ENCODE measurements around the gene BIN1.
A peak's percentile ranks its signal among the peaks of the same experiment; 100 is the strongest.
"Not testable (repeated sequence)": the region's sequence is repeated elsewhere in the genome, so short reads cannot be mapped to it uniquely, and the experiment has no call there.

Gene BIN1

GRCh38 chr2:127121776-127122176, 14.8 kb upstream of the BIN1 start:
- Mint-ChIP-seq H3K36me3 (no peaks in the 10 kb centered on the region), H3K4me1 (peaks cover 10% of the 10 kb centered on the region), H3K27ac (no peak overlapping the region), H3K9me3 (no peaks in the 10 kb centered on the region), H3K4me3 (no peak overlapping the region), H3K27me3 (no peaks in the 10 kb centered on the region)
- ATAC-seq (ENCODE audit: low read depth) (no peak), DNase-seq (ENCODE audit: low spot score in 2 of 2) (no peak)

- DNase-seq (ENCODE audit: low spot score in 2 of 2) (no peak), ATAC-seq (ENCODE audit: low read depth) (no peak)
- Mint-ChIP-seq H3K9me3 (no peaks in the 10 kb centered on the region), H3K4me3 (no peak overlapping the region), H3K27me3 (no peaks in the 10 kb centered on the region), H3K27ac (no peak overlapping the region), H3K4me1 (peaks cover 9% of the 10 kb centered on the region), H3K36me3 (no peaks in the 10 kb centered on the region)
These were observed 14.4 kb upstream of the BIN1 start for GRCh38 chr2:127121353-127121752.

GRCh38 chr2:127120408-127120807, 13.5 kb upstream of the BIN1 start:
- H3K27ac Mint-ChIP-seq; ATAC-seq (ENCODE audit: low read depth); H3K4me3 Mint-ChIP-seq; H3K27me3 Mint-ChIP-seq; DNase-seq (ENCODE audit: low spot score in 2 of 2); H3K9me3 Mint-ChIP-seq; H3K36me3 Mint-ChIP-seq; H3K4me1 Mint-ChIP-seq: not testable (repeated sequence)

- ATAC-seq (ENCODE audit: low read depth) = no peak
- peaks cover 1% of the 10 kb centered on the region for H3K36me3 Mint-ChIP-seq
- H3K4me3 Mint-ChIP-seq = no peak overlapping the region
- peaks cover 5% of the 10 kb centered on the region for H3K27me3 Mint-ChIP-seq
- DNase-seq (ENCODE audit: low spot score in 2 of 2) = no peak
- H3K9me3 Mint-ChIP-seq = no peaks in the 10 kb centered on the region
- H3K27ac Mint-ChIP-seq = no peak overlapping the region
- no peaks in the 10 kb centered on the region for H3K4me1 Mint-ChIP-seq
These were observed 11.5 kb upstream of the BIN1 start for GRCh38 chr2:127118467-127118866.

GRCh38 chr2:127118038-127118437, 11.1 kb upstream of the BIN1 start:
- Mint-ChIP-seq H3K36me3 (peaks cover 1% of the 10 kb centered on the region), H3K27me3 (peaks cover 5% of the 10 kb centered on the region), H3K27ac (no peak overlapping the region), H3K9me3 (no peaks in the 10 kb centered on the region), H3K4me3 (no peak overlapping the region), H3K4me1 (no peaks in the 10 kb centered on the region)
- ATAC-seq (ENCODE audit: low read depth) (no peak), DNase-seq (ENCODE audit: low spot score in 2 of 2) (no peak)

GRCh38 chr2:127117603-127118002, 10.6 kb upstream of the BIN1 start:
- ATAC-seq (ENCODE audit: low read depth) = no peak
- H3K36me3 Mint-ChIP-seq = peaks cover 1% of the 10 kb centered on the region
- H3K4me1 Mint-ChIP-seq = no peaks in the 10 kb centered on the region
- H3K9me3 Mint-ChIP-seq = no peaks in the 10 kb centered on the region
- DNase-seq (ENCODE audit: low spot score in 2 of 2) = no peak
- no peak overlapping the region for H3K27ac Mint-ChIP-seq
- H3K4me3 Mint-ChIP-seq = no peak overlapping the region
- H3K27me3 Mint-ChIP-seq = peaks cover 5% of the 10 kb centered on the region

- DNase-seq (ENCODE audit: low spot score in 2 of 2) = no peak
These were observed 8.7 kb upstream of the BIN1 start for GRCh38 chr2:127115471-127116199.

GRCh38 chr2:127110985-127111384, 4.0 kb upstream of the BIN1 start:
- ATAC-seq (ENCODE audit: low read depth) = no peak
- DNase-seq (ENCODE audit: low spot score in 2 of 2) = no peak
- Mint-ChIP-seq H3K4me3 (no peak overlapping the region), H3K27me3 (peaks cover 5% of the 10 kb centered on the region), H3K27ac (no peak overlapping the region), H3K4me1 (peaks cover 4% of the 10 kb centered on the region), H3K36me3 (no peaks in the 10 kb centered on the region), H3K9me3 (no peaks in the 10 kb centered on the region)

More at GRCh38 chr2:127115471-127116199, 8.7 kb upstream of the BIN1 start:
- no peak overlapping the region for H3K27ac Mint-ChIP-seq
- ATAC-seq (ENCODE audit: low read depth) = no peak
- no peaks in the 10 kb centered on the region for H3K4me1 Mint-ChIP-seq
- H3K27me3 Mint-ChIP-seq = peaks cover 7% of the 10 kb centered on the region
- H3K4me3 Mint-ChIP-seq = no peak overlapping the region
- H3K9me3 Mint-ChIP-seq = no peaks in the 10 kb centered on the region
- peaks cover 1% of the 10 kb centered on the region for H3K36me3 Mint-ChIP-seq

- no peak for ATAC-seq (ENCODE audit: low read depth)
- H3K27me3 Mint-ChIP-seq = peaks cover 2% of the 10 kb centered on the region
These were observed 1.2 kb upstream of the BIN1 start for GRCh38 chr2:127108090-127108523.

GRCh38 chr2:127107622-127107999, 657 bp upstream of the BIN1 start:
- peaks cover 4% of the 10 kb centered on the region for H3K4me1 Mint-ChIP-seq
- H3K4me3 Mint-ChIP-seq = peak overlapping the region; percentile 95
- H3K9me3 Mint-ChIP-seq = no peaks in the 10 kb centered on the region
- DNase-seq (ENCODE audit: low spot score in 2 of 2) (no peak), ATAC-seq (ENCODE audit: low read depth) (peak; percentile 34)
- H3K36me3 Mint-ChIP-seq = no peaks in the 10 kb centered on the region
- H3K27ac Mint-ChIP-seq = peak overlapping the region; percentile 55
- peaks cover 2% of the 10 kb centered on the region for H3K27me3 Mint-ChIP-seq

More at GRCh38 chr2:127108090-127108523, 1.2 kb upstream of the BIN1 start:
- H3K27ac Mint-ChIP-seq = no peak overlapping the region
- H3K4me3 Mint-ChIP-seq = peak overlapping the region; percentile 95
- peaks cover 4% of the 10 kb centered on the region for H3K4me1 Mint-ChIP-seq
- no peaks in the 10 kb centered on the region for H3K36me3 Mint-ChIP-seq
- H3K9me3 Mint-ChIP-seq = no peaks in the 10 kb centered on the region
- DNase-seq (ENCODE audit: low spot score in 2 of 2) = no peak

GRCh38 chr2:127106457-127106990, 430 bp downstream of the BIN1 start:
- H3K4me1 Mint-ChIP-seq = peaks cover 4% of the 10 kb centered on the region
- no peaks in the 10 kb centered on the region for H3K27me3 Mint-ChIP-seq
- no peaks in the 10 kb centered on the region for H3K9me3 Mint-ChIP-seq
- no peak overlapping the region for H3K27ac Mint-ChIP-seq
- no peak for DNase-seq (ENCODE audit: low spot score in 2 of 2)
- peak; percentile 28 for ATAC-seq (ENCODE audit: low read depth)
- H3K4me3 Mint-ChIP-seq = peak overlapping the region; percentile 78
- H3K36me3 Mint-ChIP-seq = no peaks in the 10 kb centered on the region

GRCh38 chr2:127105656-127106456, 1.1 kb downstream of the BIN1 start:
- Mint-ChIP-seq H3K4me1 (peaks cover 4% of the 10 kb centered on the region), H3K9me3 (no peaks in the 10 kb centered on the region), H3K27me3 (no peaks in the 10 kb centered on the region), H3K27ac (no peak overlapping the region), H3K36me3 (no peaks in the 10 kb centered on the region), H3K4me3 (peak overlapping the region; percentile 78)
- no peak for ATAC-seq (ENCODE audit: low read depth)
- DNase-seq (ENCODE audit: low spot score in 2 of 2) = no peak

- H3K4me1 Mint-ChIP-seq = peaks cover 4% of the 10 kb centered on the region
- no peaks in the 10 kb centered on the region for H3K9me3 Mint-ChIP-seq
- peak overlapping the region; percentile 37 for H3K4me3 Mint-ChIP-seq
- H3K27ac Mint-ChIP-seq = no peak overlapping the region
- DNase-seq (ENCODE audit: low spot score in 2 of 2) (no peak), ATAC-seq (ENCODE audit: low read depth) (no peak)
- H3K36me3 Mint-ChIP-seq = no peaks in the 10 kb centered on the region
- no peaks in the 10 kb centered on the region for H3K27me3 Mint-ChIP-seq
These were observed 1.9 kb downstream of the BIN1 start for GRCh38 chr2:127104881-127105655.

All from memory B cell (primary cell).